Sciatic nerve (tissue), 2 donors: ENCODE results near the gene EPB41L2. TPM values are rescaled to one million over a fixed set of nuclear protein-coding genes. Genes with fewer than 3 reads are reported as not detected.
"Not testable (repeated sequence)": the region's sequence is repeated elsewhere in the genome, so short reads cannot be mapped to it uniquely, and the experiment has no call there.

ENCODE experiments used
- ATAC-seq: fragments of 200-7000 bp; cut with Tn5 transposase; one replicate; pipeline ENCODE4 v1.9.1; 2020; ENCODE audit warnings: mild to moderate bottlenecking, moderate library complexity
- DNase-seq: peaks from one replicate; pipeline ENCODE4 v3.0.0-alpha.2; 2020; ENCODE audit warnings: low spot score
- intact Hi-C: fragments of 100-400 bp; cut with DNase I; formaldehyde crosslinking; loops from one replicate; pipeline ENCODE4 v1.14.2; 2022
- total RNA-seq: library from RNA; stranded (reverse); fragmentation: NEBNext Ultra II Directional; extraction: Animal tissue kit (Norgen Biotek cat#: 25700); gene quantifications from one replicate; pipeline ENCODE4 v1.2.1, GENCODE V29; 2021
- donor health status: DM: no; HTN: no; CAD: no.
- donor health status: DM: no; HTN: no; CAD: no.

The EPB41L2 gene
- total RNA-seq, 1 donor from 2014 or later: 889 TPM

DNA sequence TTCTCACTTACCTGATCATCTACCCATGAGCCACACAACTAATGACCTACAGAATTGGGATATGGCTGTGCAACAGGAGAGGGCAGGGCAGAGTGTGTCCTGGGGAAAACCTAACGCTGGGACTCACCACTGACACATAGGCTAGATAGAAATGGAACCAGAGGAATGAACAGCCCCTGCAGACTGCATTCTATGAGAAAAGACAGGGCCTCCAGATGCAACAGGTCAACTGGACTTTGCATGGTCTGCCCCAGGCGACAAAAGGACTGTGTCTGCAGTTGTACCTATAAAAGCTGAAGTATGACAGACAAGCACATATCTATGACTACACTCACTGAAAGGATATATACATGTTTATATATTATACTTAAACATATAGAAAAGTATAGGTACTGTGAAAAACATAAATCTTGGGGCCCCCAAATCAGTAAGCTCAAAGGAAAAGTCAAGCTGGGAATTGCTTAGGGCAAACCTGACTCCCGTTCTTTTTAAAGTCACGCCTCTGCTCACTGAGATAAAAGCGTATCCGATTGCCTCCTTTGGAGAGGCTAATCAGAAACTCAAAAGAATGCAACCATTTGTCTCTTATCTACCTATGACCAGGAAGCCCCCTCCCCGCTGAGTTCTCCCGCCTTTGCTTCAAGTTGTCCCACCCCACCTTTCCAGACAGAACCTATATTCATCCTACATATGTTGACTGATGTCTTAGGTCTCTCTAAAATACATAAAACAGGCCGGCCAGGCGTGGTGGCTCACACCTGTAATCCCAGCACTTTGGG is 68.5 kb downstream of the EPB41L2 start:
- no peak for ATAC-seq
- DNase-seq: no peak
- intact Hi-C loops: no loop called here

DNA sequence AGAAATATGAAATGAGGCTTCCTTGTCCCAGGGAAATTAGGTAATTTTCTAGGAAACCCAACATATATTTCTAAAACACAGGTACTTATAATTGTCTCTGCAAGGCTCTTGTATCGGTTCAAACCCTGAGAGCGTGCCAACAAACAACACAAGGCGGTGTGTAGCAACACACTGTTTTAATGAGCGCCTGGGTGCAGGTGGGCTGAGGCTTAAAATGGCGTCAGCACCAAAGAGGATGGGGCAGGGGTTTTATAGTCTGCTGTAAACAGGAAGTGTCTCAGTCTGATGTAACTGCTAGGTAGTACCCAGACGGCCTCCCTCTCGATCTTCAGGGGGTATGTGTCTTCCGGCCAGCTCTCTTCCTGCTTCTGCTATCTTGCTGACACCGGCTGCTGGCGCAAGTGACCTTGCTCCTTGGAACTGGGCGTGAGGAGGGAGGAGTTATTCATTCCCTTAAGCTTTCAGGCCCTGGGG is 69.7 kb downstream of the EPB41L2 start:
- intact Hi-C loops: no loop called here

DNA sequence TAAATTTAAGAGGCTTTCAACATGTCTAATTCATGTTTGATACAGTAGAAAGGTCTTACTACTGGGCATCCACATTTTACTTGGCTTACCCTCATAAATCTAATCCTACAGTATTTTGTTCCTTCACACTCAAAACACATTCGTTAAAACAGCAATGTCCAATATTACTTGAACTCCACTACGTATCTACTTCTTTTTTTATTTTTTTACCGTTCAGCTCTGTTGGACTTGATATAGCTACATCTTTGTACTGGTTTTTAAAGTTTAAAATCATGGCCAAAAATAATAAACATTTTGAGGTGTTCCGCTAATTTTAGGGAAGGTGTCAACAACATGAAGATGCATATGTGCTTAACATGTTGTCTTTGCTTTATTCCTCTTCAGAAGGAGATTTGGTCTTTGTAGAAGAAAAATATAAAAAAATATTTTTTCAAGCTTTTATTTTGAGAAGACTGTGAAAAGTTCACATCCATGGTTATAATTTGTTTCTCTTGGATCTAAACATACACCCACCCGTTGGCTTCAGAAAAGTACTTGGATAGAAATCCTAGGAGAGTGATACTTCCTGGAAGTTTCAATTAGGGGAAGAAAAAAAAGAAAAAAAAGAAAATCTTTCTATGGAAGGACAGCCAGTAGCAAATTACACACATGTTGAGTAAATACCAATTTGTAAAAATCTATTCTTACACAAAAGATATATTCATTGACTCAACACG is 71.5 kb downstream of the EPB41L2 start:
- ATAC-seq (peak; percentile 84), DNase-seq (no peak)
- intact Hi-C loops: no loop called here

More for the DNA sequence above, 69.7 kb downstream of the EPB41L2 start:
- ATAC-seq: no peak
- DNase-seq: no peak

DNA sequence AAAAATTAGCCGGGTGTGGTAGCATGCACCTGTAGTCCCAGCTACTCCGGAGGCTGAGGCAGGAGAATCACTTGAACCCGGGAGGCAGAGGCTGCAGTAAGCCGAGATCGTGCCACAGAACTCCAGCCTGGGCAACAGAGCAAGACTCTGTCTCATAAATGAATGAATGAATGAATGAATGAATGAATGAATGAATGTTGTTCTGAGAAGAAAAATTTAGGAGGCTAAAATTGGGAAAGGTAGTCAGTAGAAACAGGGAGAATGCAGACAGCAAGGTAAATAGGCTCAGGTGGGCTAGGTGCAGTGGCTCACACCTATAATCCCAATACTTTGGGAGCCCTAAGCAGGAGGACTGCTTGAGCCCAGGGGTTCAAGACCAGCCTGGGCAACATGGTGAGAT is 75.5 kb downstream of the EPB41L2 start:
- intact Hi-C loops, ATAC-seq, DNase-seq: not testable (repeated sequence)

DNA sequence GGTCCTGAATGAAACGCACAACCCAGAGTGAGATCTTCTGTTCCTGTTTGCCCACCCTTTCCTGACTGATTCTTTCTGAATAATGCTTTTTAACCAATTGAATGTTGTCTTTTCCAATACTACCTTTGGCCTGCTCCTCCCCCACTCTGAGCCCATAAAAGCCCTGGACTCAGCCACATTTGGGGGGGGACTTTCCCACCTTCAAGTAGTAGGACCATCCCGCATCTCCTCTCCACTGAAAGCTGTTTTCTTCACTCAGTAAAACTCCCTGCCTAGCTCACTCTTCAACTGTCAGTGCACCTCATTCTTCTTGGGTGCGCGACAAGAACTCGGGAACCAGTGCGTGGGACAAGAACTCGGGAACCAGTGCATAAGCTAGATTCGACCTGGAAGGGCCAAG is 77.9 kb downstream of the EPB41L2 start:
- DNase-seq (no peak), ATAC-seq (no peak)
- intact Hi-C loops: no loop called here

DNA sequence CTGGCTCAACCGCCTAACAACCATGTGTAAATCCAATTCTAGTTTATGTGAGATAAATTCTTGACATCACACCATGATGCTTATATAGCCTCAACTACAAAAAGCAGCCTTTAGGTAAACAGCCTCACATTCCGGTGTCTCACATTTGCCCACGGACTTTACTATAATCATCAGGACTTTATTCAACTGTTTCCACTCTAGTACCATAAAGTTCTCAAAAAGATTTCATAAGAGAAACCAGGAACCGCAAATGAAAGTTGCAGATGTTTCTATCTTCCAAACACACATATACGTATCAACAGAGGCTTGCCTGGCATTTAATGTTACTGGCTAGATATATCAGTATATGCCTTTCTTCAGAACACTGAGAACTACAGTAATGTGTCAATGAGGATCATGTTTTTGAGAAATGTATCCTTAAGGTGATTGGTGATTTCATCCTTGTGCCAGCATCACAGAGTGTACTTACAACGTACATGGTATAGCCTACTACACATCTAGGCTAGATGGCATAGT is 80.0 kb downstream of the EPB41L2 start:
- intact Hi-C loops: no loop called here
- ATAC-seq (no peak), DNase-seq (no peak)

DNA sequence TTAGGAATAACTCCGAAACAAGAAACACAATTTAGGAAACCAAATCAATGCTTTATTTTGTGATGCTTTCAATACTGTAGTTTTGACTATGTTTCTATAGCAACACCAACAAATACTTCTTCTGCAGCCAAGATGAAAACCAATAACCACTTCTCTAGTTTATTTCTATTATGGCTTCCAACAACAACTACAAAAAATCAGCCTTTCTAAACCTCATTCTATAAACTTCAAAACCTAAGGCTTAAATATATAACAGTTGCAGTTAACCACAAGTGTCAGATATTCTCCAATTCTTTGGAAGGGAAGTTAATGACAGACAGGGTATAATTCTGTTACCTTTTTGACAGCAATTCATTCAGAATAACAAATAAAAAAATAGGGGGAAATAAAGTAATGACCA is 80.9 kb downstream of the EPB41L2 start:
- intact Hi-C loops: no loop called here
- ATAC-seq: no peak
- DNase-seq: no peak

DNA sequence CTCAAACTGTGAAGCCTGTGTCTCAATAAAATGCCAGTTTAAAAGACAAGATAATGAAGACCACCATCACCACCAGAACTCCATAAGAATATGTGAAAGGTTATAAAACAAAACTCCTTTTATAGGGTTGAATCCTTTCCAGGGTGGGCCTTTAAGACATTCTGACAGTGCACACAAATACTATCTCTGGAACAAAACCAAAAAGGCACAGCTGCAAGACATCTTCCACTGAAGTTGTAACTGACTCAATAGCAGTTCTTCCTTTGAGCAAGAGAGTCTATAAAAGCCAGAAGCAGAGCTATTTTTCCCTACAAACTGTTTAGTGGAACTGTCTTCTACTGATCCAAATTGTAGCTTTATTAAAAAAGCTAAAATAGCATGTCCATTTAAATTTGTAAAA is 81.6 kb downstream of the EPB41L2 start:
- DNase-seq: no peak
- ATAC-seq: peak; percentile 66
- intact Hi-C loops: no loop called here

DNA sequence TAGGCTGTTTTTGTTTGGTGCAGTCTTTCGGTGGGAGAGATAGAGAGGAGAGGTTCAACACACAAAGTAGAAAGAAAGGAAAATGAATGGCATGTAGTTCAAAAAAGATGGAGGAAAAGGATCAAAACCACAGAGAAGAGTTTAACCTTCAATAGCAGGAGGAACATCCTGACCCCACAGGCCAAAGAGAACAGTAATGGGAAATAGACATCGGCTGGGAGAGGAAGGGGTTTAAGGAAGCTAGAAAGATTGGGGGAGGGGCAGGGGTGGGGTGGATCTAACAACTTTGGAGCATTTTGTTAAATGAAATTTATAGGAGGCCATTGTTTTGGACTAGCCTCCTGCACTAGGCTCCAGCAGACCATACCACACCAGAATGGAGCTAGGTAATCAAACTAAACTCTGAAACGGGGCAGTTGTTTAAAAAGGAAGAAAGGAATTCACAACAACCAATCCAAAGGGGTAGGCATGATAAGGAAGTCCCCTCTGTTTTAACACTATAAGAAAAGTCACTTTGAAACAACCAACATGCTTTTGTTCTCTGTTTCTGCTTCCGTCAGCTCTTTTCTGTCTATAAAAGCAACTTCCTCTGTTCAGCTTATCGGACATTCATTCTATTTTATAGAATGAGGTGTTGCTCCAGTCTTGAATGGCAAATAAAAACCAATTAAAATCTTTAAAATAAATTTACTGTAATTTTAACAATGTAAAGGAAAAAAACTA is 82.6 kb downstream of the EPB41L2 start:
- DNase-seq (no peak), ATAC-seq (peak; percentile 51)
- intact Hi-C loops: no loop called here

DNA sequence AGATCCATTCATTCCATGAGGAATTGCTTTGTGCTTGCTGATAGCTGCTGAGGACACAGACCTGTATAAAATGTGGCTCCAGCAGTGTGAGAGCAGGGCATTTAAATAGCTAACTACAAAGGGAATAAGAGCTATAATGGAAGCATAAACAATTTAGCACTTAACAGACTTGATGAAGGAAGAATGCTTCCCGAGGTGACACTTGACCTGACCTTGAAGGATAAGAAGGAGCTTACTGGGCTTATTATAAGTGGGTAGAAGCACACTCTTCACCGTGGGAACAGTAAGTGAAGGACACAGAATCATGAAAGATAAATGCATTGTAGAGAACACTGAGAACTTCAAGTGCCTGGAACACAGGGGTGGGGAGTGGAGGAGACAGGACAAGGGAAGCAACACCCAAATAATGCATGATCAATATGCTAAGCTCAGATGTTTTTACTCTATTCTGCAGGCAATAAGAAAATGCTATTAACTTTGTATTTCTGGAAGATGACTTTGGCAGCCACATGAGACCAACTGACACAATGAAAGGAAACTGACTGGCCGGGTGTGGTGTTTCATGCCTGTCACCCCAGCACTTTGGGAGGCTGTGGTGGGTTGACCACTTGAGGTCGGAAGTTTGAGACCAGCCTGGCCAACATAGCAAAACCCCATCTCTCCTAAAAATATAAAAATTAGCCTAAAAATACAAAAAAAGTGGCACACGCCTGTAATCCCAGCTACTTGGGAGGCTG is 84.2 kb downstream of the EPB41L2 start:
- no peak for ATAC-seq

DNA sequence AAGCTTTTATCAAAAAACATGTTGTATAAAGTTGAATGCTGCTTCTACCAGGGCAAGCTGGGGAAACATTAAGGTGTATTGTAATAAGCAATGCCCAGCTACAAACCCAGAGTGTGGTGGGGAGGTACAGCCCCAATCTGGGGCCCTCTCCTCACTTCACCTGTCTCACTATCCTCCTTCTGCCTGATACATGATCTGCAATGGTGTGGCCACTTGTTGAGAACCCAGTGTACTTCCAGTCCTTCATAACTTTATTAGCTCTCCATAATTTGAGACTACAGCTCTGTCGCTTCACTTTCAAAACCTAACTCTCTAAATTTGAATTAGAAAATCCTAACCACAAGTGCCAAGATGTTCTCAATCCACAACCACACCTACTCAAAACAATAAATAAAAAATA is 84.9 kb downstream of the EPB41L2 start:
- no peak for ATAC-seq
- intact Hi-C loops: no loop called here
- DNase-seq: no peak

More for the DNA sequence above, 84.2 kb downstream of the EPB41L2 start:
- DNase-seq: no peak
- intact Hi-C loops: no loop called here

DNA sequence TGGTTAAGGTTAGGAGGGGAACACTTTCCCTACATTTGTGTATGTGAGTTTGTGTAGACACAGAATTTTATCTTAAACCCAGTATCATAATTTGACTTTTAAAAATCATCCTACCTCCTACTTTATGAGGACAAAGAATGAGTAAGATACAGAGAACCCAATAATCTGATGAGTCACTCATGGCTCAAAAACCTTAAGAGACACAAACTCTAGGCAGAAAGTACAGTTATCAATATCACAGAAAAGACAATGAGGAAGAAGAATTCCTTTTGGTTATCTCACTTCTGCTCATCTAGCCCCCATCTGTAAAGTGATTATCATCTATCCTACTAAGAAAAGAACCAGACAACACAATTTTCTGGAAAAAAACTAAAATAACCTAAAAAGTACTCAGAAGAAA is 87.7 kb downstream of the EPB41L2 start:
- intact Hi-C loops: no loop called here
- ATAC-seq (no peak), DNase-seq (no peak)

DNA sequence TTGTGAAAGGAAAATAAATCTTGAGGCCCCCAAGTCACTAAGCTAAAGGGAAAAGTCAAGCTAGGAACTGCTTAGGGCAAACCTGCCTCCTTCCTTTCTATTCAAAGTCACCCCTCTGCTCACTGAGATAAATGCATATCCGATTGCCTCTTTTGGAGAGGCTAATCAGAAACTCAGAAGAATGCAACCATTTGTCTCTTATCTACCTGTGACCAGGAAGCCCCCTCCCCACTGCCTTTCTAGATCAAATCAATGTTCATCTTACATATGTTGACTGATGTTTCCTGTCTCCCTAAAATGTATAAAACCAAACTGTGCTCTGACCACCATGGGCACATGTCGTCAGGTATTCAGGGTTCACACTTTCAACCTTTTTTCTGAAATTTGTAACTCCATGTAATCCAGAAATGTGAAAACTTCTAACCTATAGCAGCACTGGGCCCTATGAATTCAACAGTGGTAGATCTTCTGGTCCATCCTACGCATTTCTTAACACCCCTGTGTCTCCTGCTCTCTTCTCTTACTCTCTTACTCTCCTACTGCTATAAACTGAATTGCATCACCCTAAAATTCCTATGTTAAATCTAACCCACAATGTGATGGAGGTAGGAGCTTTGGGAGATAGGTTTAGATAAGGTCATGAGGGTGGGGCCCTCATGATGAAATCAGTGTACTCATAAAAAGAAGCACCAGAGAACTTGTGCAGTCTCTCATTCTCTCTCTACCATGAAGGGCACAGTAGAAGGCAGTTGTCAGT is 89.3 kb downstream of the EPB41L2 start:
- no peak for ATAC-seq
- intact Hi-C loops: loop anchor here (2.0 kb wide), 1 partner anchor 51 kb away; no protein-coding TSS in a partner anchor
- no peak for DNase-seq

DNA sequence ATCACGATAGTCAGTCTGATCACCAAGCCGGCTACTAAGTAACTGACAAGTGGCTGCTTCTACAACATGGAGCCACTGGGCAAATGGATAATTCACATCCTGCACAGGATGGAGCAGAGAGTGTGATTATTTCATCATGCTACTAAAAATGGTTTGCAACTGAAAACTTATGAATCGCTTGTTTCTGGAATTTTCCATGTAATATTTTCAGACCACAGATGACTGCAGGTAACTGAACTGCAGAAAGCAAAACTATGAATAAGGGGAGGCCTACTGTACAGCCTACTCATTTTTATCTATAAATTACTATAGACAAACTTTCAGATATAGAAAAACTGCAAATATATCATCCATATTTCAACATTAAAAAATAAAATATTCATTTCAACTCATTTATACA is 91.5 kb downstream of the EPB41L2 start:
- ATAC-seq (no peak), DNase-seq (no peak)
- intact Hi-C loops: no loop called here

DNA sequence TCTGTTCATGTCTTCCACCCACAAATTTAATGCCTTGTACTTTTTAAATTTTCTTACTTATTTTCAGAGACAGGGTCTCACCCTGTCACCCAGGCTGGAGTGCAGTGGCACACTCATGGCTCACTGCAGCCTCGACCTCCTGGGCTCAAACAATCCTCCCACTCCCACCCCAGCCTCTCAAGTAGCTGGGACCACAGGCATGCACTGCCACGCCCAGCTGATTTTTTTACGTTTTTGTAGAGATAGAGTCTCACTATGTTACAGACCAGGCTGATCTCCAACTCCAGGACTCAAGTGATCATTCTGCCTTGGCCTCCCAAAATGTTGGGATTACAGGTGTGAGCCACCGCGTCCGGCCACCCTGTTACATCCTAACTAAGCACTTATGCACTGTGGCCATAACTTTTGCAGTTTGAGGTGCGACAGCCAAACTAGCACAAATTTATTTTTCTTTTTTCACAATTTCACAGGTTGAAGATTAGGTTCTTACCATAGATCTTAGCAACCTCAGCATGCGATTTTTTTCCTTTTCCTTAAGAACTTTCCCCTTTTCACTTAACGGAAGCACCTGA is 92.1 kb downstream of the EPB41L2 start:
- DNase-seq (no peak), ATAC-seq (no peak)
- intact Hi-C loops: no loop called here

DNA sequence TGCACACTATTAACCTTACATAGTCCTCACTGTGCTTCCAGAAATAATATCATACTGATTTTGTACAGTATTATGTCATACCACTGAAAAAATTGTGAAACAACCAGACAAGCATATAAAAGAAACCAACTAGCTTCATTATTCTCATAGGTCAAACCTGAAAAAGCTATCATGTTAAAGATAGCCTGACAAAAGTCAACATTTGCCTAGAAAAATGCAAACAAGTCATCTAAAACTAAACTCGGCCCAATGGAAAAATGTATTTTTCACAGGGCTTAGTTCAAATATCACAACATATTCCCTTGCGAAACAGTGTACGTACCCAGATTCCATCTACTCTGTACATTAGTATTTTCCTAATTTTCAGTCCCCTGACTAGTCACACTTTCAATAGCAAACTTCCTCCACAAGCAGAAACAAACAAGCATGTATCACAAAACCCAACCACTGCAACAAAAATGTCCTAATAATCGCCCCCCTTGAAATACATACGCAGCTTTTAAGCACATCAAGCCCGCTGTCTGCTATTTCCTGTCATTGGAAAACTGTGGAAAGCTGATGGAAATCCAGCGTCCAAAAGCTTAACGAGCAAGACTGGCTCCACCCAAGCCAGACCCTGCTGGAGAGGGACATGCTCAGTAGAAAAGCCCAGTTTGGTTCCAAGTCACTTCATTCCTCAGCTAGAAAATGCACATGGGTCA is 93.1 kb downstream of the EPB41L2 start:
- ATAC-seq (peak; percentile 88), DNase-seq (peak; percentile 71)
- intact Hi-C loops: no loop called here

DNA sequence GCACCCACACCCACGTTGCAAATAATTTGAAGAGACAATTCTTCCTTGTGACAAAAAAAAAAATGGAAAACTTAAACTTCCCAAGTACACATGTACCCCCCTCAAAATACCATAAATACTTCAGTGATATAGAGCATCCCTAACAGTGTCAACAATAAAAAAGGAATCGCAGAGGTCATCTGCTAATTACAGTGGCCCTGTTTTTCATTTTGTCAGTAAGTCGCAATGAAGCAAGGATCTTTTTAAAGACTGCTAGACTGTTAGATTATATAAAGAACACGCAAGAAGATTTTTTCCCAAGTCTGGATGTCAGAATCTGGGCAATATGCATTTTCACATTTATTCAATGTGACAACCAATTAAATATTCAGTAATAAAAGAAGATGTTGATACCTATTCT is 93.9 kb downstream of the EPB41L2 start:
- DNase-seq: no peak
- no peak for ATAC-seq
- intact Hi-C loops: no loop called here
